CD4-positive, alpha-beta T cell treated with Interleukin-17A for 4 hours (primary cell): ENCODE results near the gene DCN.

Source experiments
- DNase-seq: peaks from one replicate; pipeline ENCODE4 v3.0.0-alpha.2; 2020; ENCODE audit warnings: mixed read lengths

Gene DCN

DNA sequence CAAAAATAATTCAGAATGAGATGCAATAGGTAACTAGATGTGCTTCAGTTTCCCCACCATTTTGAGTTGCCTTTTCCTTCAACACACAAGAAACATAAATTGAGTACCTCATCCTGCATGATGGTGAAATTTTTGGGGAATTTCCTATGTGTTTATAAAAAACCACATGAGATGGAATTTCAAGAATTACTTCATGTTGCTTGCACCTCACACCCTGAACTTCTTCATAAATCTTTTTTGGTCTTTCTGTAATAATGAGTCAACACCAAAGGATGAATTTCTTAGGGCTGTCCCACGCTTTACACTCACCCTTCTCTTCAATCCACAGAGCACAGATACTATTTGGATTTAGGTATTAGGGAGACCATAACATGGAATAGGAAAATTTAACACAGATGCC, 48.7 kb downstream of the DCN start:
- no peak for DNase-seq

DNA sequence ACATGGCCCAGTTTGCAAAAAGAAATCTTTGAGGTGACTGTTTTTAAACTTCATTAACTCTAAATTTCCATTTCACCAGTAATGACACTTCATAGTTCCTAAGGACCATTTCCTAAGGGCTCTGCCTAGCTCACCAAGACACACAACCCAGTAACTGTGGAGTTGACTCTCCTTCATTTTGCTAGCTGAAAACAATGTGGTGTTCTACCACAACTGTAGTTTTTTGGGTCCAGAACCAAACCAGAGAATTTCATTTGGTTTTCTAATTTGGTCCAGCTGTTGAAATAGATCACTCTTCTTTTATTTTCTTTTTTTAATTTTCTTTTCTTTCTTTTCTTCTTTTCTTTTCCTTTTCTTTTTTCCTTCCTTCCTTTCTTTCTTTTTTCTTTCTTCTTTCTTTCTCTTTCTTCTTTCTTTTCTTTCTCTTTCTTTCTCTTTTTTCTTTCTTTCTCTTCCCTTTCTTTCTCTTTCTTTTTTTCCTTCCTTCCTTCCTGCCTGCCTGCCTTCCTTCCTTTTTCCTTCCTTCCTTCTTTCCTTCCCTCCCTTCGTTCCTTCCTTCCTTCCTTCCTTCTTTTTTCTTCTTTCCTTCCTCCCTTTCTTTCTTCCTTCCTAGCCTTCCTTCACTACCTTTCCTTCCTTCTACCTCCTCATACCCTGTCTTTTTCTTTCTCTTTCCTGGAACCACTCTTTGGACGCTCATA, 52.8 kb downstream of the DCN start:
- no peak for DNase-seq

DNA sequence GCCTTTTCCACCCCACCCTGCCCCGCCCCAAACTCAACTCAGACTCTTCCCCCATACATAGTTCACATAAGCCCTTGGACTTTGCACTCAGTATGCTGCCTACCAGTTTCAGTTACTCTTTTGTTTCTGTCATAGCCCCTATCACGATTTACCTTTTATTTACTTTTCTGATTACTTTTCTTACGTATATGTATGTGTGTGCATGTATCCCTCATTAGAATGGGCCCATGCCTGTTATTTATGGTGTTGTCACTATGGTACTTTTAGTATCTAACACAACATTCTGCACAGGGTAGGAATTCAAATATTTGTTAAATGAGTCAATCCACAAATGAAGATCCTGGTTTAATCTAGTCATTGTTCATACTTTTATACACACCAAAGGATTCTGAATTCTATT, 54.9 kb downstream of the DCN start:
- no peak for DNase-seq

DNA sequence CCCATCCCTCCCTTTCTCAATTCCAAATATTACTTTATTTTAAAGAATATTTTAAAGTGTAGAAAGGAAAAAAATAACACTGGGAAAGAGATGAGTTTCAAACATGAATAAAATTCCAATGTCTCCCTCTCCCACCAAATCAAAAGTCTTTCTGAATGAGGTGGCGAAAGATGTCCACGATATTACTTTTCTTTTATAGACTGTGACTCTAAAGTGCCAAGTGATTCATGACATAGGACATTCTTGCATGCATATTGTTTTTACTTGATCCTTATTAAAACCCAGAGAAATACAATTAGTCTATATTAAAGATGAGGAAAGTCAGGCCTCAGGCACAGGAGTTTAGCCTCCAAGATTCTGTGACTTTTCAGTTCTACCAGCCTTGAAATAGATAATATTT, 55.3 kb downstream of the DCN start:
- DNase-seq: no peak

DNA sequence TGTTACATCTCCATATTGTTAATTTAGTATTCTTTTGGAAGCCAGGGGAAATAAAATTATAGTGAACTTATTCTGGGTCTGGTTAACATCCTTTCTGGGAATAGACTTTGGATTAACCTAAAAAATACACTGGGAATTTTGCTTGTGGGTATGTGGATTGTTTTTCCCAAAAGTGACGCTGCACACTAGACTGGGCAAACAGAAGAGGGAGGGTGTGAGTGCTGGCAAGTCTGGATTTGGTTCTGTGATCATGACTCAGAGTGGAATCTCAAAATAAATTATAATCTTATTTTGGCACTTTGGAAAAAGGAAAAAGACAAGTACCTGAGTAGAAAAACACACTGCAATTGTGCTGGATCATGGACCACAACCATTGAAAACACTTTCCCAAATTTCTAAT, 56.1 kb downstream of the DCN start:
- no peak for DNase-seq

DNA sequence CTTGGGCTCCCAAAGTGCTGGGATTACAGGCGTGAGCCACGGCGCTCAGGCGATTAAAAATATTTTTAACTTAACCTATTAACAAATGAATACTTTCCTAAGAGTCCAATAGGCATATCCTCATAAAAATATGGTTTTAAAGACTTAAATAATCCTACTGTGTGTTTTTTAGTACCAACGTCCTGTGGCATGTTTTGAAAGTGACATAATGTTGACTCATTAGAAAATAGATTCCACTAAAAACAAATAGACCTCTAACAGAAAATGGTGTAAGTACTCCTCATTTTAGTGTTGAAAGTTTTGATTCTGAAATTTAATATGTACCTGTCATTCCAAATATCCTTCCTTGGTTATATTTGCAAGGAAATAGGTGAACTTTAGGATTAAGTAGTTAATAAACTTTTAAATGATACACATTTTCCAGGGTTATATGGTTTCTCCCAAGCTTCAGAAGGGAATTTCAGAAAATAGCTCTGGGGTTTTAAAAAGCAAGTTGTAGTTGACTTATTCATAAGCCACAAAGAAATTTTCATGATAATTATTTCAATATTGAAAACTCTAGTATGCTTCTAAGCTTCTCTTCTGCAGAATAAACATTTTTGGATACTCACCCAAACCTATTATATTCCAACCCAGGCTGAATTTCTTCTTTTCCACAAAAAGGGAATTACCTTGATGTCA, 59.2 kb downstream of the DCN start:
- DNase-seq: no peak

DNA sequence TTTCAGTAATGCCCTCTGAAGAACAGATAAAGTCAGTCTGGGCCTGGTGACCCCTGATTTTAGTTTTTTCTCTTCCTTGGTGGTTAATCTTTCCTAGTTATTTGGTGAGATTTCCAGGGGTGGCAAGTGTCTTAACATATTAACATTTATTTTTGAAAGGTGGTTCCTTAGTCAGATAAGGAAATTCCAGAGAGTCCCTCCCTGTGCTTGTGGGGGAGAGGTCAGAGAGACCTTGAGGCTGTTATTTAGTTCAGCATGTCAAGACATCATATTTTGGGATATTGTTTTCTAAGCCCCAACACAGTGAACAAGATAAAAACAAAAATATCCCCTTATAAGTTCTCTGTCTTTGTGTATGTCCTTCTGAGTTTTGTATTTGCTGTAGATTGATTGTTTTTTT, 61.8 kb downstream of the DCN start:
- no peak for DNase-seq

DNA sequence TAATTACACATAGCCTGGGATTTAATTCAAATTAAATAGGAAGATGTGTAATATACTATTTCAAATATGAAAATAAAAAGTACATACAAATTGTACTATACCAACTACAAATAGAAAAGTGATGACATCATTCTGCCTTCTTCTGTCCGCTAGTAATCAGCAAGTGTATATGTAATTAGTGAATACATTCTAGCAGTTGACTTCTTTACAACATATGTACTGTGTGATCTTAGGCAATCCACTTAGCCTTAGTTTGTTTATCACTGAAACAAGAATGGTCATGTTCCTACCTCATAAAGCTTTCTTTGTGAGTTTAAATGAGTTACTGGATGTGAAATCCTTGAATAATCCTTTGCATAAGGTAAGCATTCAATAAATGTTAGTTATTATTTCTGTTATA, 63.5 kb downstream of the DCN start:
- no peak for DNase-seq

DNA sequence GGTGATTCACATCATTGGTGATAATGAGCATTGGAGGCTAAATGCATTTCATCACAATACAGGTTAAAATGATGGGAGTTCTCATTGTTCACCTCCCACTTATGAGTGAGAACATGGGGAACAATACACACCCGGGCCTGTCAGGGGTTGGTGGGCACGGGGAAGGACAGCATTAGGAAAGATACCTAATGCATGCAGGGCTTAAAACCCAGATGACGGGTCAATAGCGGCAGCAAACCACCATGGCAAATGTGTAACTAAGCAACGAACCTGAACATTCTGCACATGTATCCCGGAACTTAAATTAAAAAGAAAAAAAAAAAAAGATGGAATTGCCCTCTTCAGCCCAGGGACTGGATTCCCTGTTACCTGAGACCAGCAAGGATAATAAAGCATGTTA, 69.0 kb downstream of the DCN start:
- DNase-seq: no peak

DNA sequence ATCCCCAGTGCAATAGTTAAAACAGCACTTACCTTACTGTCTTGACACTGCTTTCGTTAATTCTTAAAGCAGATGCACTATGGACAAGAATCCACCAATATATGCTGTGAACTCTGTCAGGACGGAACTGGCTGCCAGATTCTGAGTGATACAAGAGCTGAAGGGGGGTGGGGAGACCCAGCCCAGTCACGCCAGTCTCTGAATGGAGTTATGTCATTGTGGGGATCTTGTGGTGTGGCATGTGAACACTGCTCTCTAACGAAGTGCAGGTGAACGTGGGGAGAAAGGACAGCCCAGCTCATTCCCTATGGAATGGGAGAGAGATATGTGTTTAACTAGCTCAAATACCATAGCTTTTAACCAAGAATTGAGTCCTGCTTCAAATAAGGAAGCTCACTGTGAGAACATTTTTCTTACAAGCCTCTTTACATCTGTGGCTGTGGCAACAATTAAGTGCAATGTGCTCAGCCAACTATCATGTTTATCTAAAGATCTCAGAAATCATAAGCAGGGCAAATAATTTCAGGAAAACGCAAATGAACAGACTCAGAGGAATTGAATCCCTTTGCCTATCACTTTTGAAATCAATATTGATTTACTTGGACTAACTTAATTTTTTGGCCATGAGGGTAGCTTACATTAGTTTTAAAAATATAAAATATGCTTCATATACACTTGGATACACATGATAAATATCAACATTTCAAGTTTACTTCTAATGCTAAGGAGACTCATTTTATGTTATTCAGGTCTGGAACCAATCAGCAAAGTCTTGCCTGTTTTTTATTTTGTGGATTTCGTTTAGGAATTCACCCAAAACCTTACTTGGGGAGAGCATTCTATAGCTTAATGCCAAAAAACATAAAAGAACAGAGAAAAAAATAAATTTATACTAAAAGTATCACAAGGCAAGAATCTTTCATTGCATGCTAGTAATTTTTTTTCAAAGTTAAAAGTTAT, 71.0 kb downstream of the DCN start, which contains the start of gene LUM:
Gene LUM (minus strand): TSS at position 129 of the 960 bp plus-strand sequence. CDS start 2,515 bp downstream, outside the sequence.
- no peak for DNase-seq

DNA sequence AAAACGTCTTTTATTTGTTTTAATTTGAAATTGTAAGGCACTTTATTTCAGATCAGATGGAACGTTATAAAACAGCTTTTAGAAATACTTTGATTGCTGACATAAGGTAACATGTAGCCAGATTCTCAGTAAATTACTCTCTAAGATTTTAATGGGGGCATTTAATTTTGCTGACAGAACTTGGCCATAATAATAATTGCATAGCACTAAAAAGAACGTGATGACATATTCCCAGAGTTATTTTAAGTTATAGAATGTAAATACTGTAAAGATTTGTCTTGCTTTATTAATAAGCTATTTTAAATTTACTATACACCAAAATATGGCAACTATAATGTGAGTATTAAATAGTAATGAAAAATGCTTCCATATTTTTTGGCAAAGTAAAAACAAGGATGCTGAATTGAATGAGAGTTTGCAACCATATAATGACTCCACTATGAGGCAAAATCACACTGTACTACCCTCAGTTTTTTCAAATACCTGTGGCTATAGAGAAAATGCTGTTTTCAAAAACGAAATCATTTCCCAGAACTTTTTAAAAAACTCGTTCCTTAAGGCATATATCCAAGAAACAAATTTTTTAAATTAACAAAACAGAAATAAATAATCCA, 72.2 kb downstream of the DCN start:
- DNase-seq: no peak

DNA sequence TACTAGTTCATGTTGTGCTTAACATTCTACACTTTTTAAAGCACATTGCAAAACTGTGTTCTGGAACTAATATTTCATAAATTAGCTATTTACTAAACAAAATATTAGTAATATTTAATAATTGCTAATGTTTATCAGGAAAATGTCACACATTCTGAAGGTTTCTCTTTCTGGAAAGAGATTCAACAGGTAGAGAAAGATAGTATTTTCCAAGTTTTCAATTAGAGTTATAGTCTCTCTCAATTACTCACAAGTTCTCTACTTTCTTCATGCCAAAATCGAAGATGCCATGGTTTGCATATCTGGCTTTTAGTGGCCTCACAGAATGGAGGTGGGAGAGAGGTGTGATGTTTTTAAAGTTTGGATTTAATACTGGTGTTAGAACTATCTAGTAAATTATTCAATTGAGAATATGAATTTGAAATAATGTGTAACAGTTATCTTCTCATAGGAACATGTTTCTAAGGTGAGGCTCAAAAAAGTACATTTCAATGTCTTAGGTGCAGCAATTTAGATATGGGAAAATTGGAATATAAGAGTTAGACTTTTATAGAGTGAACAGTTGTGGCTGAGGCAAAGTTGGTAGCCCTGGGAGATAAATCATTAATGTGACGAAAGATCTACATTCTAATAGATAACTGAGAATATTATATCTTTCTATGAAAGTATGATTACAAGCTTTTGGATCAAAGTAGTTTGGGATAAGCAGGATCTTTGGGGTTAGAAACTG, 72.9 kb downstream of the DCN start:
- no peak for DNase-seq

DNA sequence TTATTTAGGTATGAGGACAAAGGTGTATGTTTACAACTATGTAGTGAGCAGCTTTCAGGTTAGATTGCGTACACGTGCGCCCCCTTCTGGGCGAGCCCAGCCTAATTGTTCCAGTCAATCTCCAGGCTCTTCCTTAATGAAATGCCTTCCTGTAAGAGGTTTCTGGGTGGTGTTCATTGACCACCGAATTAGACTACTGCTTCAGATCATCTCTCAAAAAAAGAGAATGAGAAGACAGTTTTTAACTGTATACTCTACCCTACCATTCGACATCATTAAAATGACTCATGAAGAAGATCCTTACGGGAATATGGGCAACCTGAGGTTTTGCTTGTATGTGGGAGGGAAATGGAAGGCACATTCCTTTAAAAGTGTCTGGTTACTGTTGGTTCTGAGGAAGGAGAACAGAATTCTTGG, 73.5 kb downstream of the DCN start:
- DNase-seq: peak; percentile 38

DNA sequence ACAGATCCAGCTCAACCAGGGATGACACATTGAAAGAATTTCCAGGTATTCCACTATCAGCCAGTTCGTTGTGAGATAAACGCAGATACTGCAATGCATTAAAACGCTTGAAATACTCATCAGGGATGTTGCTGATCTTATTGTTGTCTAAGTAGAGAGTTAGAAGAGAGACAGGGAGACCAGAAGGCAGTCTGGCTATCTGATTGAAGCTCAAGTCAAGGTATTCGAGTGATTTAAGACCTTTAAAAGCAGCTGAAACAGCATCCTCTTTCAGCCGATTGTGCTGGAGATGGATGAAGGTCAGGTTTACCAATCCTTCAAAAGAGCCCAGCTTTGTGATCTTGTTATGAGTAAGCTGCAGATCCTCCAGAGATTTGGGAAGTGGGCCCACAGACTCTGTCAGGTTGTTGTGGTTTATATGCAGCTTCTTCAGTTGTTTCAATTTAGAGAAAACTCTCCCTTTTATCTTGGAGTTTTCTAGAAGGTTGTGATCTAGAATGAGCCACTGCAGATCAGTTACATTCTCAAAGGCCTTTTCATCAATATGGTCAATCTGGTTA, 74.3 kb downstream of the DCN start:
- no peak for DNase-seq

DNA sequence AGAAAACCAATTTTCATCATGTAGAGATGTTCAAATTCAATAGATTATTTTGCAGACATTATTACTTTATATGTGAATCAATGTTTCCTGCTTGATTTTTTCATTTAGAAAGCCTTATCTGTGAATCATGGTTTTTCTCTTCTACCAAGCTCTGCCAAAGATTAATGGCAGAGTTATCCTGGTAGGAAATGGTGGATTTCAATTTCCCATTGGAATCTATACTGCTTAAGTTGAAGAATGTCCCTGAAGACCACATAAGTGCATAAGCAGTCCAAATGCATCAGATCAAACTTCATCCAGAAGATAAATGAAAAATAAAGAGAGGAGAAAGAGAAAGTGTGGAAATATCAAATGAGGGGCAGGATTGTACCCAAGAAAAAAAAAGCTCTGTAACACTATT, 76.3 kb downstream of the DCN start:
- DNase-seq: no peak

DNA sequence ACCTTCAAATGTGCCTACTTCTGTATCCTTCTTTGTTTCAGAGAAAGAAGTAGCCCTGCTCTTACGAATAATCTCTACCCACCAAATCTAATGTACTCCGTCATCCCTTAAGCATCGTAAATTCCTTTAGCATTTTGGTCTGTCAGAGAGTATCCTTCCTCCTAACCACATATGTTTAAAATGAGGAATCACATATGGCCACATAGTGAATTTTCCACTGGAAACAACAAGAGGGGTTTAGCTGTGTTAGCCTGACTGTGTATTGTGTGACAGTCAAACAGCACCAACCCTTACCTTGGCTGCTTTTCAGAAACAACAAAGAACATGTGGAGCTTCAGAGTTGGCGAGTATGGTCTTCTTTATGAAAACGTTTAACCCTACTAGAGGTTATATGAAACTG, 76.8 kb downstream of the DCN start:
- no peak for DNase-seq

DNA sequence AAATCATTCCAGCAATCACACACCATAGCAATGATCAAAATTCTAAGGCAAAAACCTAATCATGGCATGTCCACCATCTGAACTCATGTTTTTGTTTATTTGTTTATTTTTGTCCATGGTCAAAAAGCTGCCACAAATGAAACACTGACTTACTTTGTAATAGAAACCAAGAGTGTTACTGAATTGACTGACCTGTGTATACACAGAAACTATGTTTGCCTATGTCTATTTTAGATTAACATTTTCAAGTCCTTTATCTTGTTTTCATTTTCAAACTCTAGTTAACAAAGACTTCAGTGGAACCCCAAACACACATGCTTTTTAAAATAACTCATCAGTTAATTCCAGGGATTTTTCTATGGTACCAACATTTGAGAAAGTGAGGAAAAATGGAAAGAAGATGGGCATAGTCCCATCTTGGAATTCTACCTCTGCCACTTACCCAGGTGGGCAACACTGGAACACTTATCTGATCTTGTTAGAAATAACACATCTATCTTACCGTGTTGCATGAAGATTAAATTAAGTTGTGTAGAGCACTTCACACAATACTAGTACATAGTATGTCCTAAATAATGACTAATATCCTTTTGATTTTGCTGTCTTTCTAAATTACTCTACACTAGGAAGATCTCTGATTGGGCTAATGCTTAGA, 77.7 kb downstream of the DCN start:
- DNase-seq: no peak

DNA sequence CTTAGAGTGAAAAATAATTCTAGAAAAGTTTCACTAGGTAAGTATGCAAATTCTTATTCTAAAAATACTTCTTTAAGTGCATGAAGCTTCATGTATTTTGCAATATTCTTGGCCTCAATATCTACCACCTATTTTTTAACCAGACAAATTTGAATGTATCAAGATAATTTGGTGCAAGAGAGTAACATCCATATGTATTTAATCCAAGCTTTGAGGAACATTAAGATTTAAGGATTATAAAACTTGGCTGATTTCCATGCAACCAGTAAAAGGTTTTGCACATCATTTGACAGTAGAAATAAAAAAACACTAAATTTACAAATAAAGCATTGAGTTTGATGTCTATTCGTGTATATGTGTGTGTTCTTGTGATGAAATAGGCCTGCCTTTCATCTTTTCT, 79.0 kb downstream of the DCN start:
- DNase-seq: no peak

DNA sequence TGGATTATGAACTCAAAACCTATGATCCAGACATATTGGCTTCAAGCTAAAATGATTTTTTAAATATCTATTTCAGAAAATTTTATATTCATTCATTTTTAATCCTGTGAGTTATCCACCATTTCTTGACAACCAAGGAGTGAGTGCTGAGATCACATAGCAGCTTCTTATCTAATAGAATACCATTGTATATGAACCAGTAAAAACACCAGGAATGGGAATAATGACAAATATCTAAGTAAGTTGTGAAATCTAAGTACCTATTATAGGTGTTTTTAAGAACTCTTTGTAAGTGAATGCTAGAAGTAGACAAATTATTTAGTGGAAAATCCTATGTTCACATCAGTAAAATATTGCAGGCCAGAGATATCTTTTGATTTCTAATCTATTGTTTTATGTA, 79.5 kb downstream of the DCN start:
- DNase-seq: no peak

DNA sequence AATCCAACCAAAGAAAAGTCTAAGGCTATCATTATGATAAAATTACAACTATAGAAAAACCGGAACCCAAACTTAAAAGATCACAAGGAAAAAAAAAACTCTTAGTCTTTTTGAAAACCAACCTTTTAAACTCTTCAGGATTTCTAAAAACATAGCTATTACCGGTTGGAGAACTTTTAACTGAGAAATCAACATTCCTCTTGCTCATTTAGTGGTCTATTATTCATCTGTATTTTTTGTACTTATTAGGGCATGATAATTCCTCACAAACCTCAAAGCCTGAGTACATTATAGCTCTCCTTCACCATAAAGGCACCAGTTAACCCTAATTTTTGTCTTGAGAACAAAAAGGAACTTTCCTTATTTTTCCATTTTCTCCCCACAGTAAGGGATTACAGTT, 81.7 kb downstream of the DCN start:
- DNase-seq: no peak

DNA sequence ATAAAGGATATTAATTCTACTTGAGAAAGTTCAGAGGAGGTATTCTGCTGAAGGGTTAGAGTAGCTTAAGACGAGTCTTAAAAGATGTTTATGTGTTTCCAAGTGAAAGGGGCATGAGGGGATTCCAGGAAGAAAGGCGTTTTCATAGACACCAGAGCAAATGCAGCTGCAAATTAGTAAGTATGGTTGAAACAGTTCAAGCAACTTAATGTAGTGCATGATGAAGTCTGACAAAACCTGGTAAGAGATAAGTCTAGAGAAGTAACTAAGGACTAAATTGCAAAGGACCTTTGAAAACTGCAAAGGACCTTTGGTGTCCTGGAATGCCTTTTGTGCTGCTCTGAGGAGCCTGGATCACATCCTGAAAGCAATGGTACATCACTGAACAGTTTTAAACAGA, 82.8 kb downstream of the DCN start:
- DNase-seq: no peak

DNA sequence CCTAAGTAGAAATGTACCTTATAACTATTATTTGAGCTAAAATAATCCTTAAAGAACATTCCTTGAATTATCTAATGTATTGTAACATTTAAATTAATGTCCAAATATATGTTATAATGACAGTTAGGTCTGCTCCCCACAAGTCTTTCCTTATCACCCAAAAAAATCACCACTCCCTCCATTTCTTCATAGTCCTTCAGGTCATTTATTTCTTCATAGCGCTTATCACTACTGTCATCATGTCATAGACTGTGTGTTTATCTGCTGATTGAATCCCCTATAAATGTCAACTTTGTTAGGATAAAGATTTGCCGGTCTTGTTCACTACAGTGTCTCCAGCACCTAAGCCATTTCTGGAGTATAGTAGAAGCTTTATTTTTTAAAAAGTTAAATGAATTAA, 83.3 kb downstream of the DCN start:
- DNase-seq: no peak
